GM12878 (cell line): ENCODE data around the gene MYOZ2. TPM values are rescaled to one million over a fixed set of nuclear protein-coding genes. Genes with fewer than 3 reads are reported as not detected.

Experiments used
- ATAC-seq: fragments of 200-7000 bp; cut with Tn5 transposase; 3 replicates; pipeline ENCODE4 v1.9.1; 2020; ENCODE audit warnings: mild to moderate bottlenecking, moderate library complexity
- BruUV-seq: library from RNA; stranded (reverse); fragments of 400-500 nt; replicated peaks from 2 replicates; lab custom pipeline; 2021; lab: Mats Ljungman, UMichigan
- CTCF ChIA-PET: fragments of 300-600 bp; sonication (Branson Sonifier 250); formaldehyde crosslinking; extraction: SDS; loops from one replicate; lab custom pipeline; 2021; ENCODE audit warnings: inconsistent platforms; lab: Yijun Ruan, JAX
- POLR2A ChIA-PET: fragments of 350-600 bp; formaldehyde crosslinking; extraction: SDS; loops from one replicate; lab custom pipeline; 2021; ENCODE audit warnings: inconsistent platforms; lab: Charles Lee
- RAD21 ChIA-PET: fragments of 300-600 bp; sonication (Branson Sonifier 250); formaldehyde crosslinking; loops from one replicate; lab custom pipeline; 2023; ENCODE audit warnings: antibody characterized with exemption; ENCODE audit not compliant: unreplicated experiment; lab: Charles Lee
- SMC1A ChIA-PET: fragments of 300-600 bp; sonication (Branson Sonifier 250); formaldehyde crosslinking; loops from one replicate; lab custom pipeline; 2023; ENCODE audit not compliant: unreplicated experiment, uncharacterized antibody; lab: Charles Lee
- DNase-seq: peaks from one replicate; pipeline ENCODE4 v3.0.0-alpha.2; 2011; ENCODE audit warnings: low read depth, low spot score
- FAIRE-seq: peaks from 3 replicates; lab custom pipeline; 2011; peaks lifted over from hg19 to GRCh38; lab: Jason Lieb, UNC
- H2AFZ ChIP-seq: 2 replicates; pipeline ENCODE4 v1.6.0; 2011; ENCODE audit warnings: low read depth, low read length, control low read depth; ENCODE audit not compliant: control insufficient read depth
- H3K27ac ChIP-seq: 2 replicates; pipeline ENCODE4 v1.5.1; 2011; ENCODE audit warnings: control low read depth; ENCODE audit not compliant: control insufficient read depth, insufficient read depth
- H3K27me3 ChIP-seq, 2 experiments: replicated peaks in 1 of 2; 2 replicates each; pipeline versions ENCODE4 v1.6.0 to v1.6.1; 2011; ENCODE audit warnings: low read length in 1 of 2; ENCODE audit not compliant: control insufficient read depth in 2 of 2, insufficient read depth in 2 of 2
- H3K36me3 ChIP-seq, 2 experiments: 2 replicates each; pipeline ENCODE4 v1.5.1; 2011; ENCODE audit warnings: low read length in 1 of 2; ENCODE audit not compliant: control insufficient read depth in 2 of 2, insufficient read depth in 2 of 2
- H3K4me1 ChIP-seq: 2 replicates; pipeline ENCODE4 v1.6.1; 2011; ENCODE audit warnings: mild to moderate bottlenecking, low read length, moderate library complexity, mixed read lengths; ENCODE audit not compliant: control insufficient read depth, insufficient read depth
- H3K4me2 ChIP-seq: 2 replicates; pipeline ENCODE4 v1.6.0; 2011; ENCODE audit warnings: control low read depth; ENCODE audit not compliant: control insufficient read depth, insufficient read depth
- H3K4me3 ChIP-seq: fragments of 200-600 bp; sonication (generic); 2 replicates; pipeline ENCODE4 v1.5.1; 2016
- H3K79me2 ChIP-seq: 2 replicates; pipeline ENCODE4 v1.6.0; 2011; ENCODE audit warnings: low read length; ENCODE audit not compliant: control insufficient read depth, insufficient read depth
- H3K9ac ChIP-seq: 2 replicates; pipeline ENCODE4 v1.8.0; 2011; ENCODE audit warnings: low read length, control low read depth, mixed read lengths; ENCODE audit not compliant: control insufficient read depth, insufficient read depth
- H3K9me3 ChIP-seq: replicated peaks from 3 replicates; pipeline ENCODE4 v1.5.1; 2011; ENCODE audit warnings: mild to moderate bottlenecking, low read length; ENCODE audit not compliant: control insufficient read depth, insufficient read depth
- H4K20me1 ChIP-seq: 2 replicates; pipeline ENCODE4 v1.6.0; 2011; ENCODE audit not compliant: control insufficient read depth, insufficient read depth
- BHLHE40 ChIP-seq, 2 experiments: fragments of 450-650 bp in 1 of 2; IDR thresholded peaks; 2 replicates each; pipeline ENCODE4 v1.6.1; 2011 to 2017; ENCODE audit warnings: low read depth in 2 of 2, borderline replicate concordance in 1 of 2, improper control_type of control experiment in 1 of 2, low read length in 1 of 2, mild to moderate bottlenecking in 1 of 2
- CBX5 ChIP-seq: sonication (generic); IDR thresholded peaks from 2 replicates; pipeline ENCODE4 v1.6.1; 2016; ENCODE audit warnings: low read depth, moderate library complexity, mild to moderate bottlenecking, inconsistent platforms
- CREM ChIP-seq: IDR thresholded peaks from 2 replicates; pipeline ENCODE4 v1.6.1; 2014; ENCODE audit warnings: antibody characterized with exemption, low read depth
- EP300 ChIP-seq, 2 experiments: fragments of 150-350 bp in 1 of 2; IDR thresholded peaks; 2 replicates each; pipeline ENCODE4 v1.6.1; 2011 to 2012; ENCODE audit warnings: low read depth in 2 of 2, low read length in 2 of 2, borderline replicate concordance in 1 of 2, improper control_type of control experiment in 1 of 2, inconsistent platforms in 1 of 2; ENCODE audit not compliant: control insufficient read depth in 1 of 2
- HDAC6 ChIP-seq: fragments of 200-600 bp; sonication (generic); IDR thresholded peaks from one replicate; pipeline ENCODE4 v1.8.0; 2017; ENCODE audit warnings: antibody characterized with exemption; ENCODE audit not compliant: unreplicated experiment
- NFIC ChIP-seq: IDR thresholded peaks from 2 replicates; pipeline ENCODE4 v1.6.1; 2012; ENCODE audit warnings: low read depth, mild to moderate bottlenecking, inconsistent platforms, low read length, moderate library complexity
- NR2C1 ChIP-seq: fragments of 450-650 bp; IDR thresholded peaks from 2 replicates; pipeline ENCODE4 v1.6.1; 2017; ENCODE audit warnings: antibody characterized with exemption, mild to moderate bottlenecking, moderate library complexity
- RCOR1 ChIP-seq: conservative IDR thresholded peaks from 2 replicates; pipeline ENCODE4 v1.6.1; 2012; ENCODE audit warnings: low read depth, low read length, improper control_type of control experiment
- REST ChIP-seq: IDR thresholded peaks from 2 replicates; pipeline ENCODE4 v1.6.1; 2012; ENCODE audit warnings: mild to moderate bottlenecking, low read depth, low read length
- SIX5 ChIP-seq: IDR thresholded peaks from 2 replicates; pipeline ENCODE4 v1.6.1; 2011; ENCODE audit warnings: mild to moderate bottlenecking, low read depth, low read length, moderate library complexity; ENCODE audit not compliant: severe bottlenecking
- TBL1XR1 ChIP-seq: IDR thresholded peaks from 2 replicates; pipeline ENCODE4 v1.6.1; 2012; ENCODE audit warnings: low read depth, low read length, improper control_type of control experiment
- ZNF207 ChIP-seq: fragments of 450-650 bp; IDR thresholded peaks from 2 replicates; pipeline ENCODE4 v1.6.1; 2014; ENCODE audit warnings: antibody characterized with exemption, mild to moderate bottlenecking, borderline replicate concordance
- ZNF217 ChIP-seq: fragments of 450-650 bp; IDR thresholded peaks from 2 replicates; pipeline ENCODE4 v1.6.1; 2017; ENCODE audit warnings: antibody characterized with exemption, mild to moderate bottlenecking
- ZNF384 ChIP-seq: IDR thresholded peaks from 2 replicates; pipeline ENCODE4 v1.6.1; 2012; ENCODE audit warnings: low read depth, mild to moderate bottlenecking, low read length, improper control_type of control experiment, borderline replicate concordance
- ZZZ3 ChIP-seq: IDR thresholded peaks from 2 replicates; pipeline ENCODE4 v1.6.1; 2011; ENCODE audit warnings: low read depth; ENCODE audit not compliant: control insufficient read depth, insufficient read length
- in situ Hi-C: fragments of 300-500 bp; cut with MboI; formaldehyde crosslinking; loops from 9 replicates; pipeline ENCODE4 v1.14.3; 2018; ENCODE audit warnings: mixed read lengths
- intact Hi-C: fragments of 100-400 bp; cut with micrococcal nuclease; formaldehyde crosslinking; loops from one replicate; pipeline ENCODE4 v1.14.2; 2022; ENCODE audit not compliant: unreplicated experiment
- polyA plus RNA-seq, 11 experiments: library from polyadenylated mRNA; depleted of rRNA in 4 of 11; unstranded in 6 of 11; stranded (reverse) in 5 of 11; fragments of >200 nt; fragmentation: Nextera tagmentation in 4 of 11; fragmentation: Illumina TruSeq in 1 of 11; extraction: Ambion mirVana in 4 of 11; extraction: Trizol in 1 of 11; gene quantifications; 1 replicate in 1 of 11; 2 replicates in 10 of 11; pipeline versions ENCODE4 v1.2.1 to v1.2.3, GENCODE V29; 2011 to 2016; ENCODE audit warnings: inconsistent platforms in 2 of 11, missing spikeins in 2 of 11, low read depth in 1 of 11
- total RNA-seq, 4 experiments: library from RNA; depleted of rRNA in 3 of 4; stranded (reverse); fragments of >200 nt in 3 of 4; fragmentation: Illumina TruSeq in 1 of 4; extraction: Trizol in 1 of 4; gene quantifications; 2 replicates each; pipeline versions ENCODE4 v1.2.1 to v1.2.3, GENCODE V29; 2013 to 2021
- TF ChIP-seq, protein P1 (sequence below): fragments of 450-650 bp; IDR thresholded peaks from 2 replicates; pipeline ENCODE4 v1.6.1; 2017; ENCODE audit warnings: low read depth, mild to moderate bottlenecking, moderate library complexity

MYOZ2 gene
- total and polyA plus RNA-seq, 10 of the 15 experiments (the other 5 are each of a cell fraction or from before 2014, with no cell fraction given), result not detected

DNA sequence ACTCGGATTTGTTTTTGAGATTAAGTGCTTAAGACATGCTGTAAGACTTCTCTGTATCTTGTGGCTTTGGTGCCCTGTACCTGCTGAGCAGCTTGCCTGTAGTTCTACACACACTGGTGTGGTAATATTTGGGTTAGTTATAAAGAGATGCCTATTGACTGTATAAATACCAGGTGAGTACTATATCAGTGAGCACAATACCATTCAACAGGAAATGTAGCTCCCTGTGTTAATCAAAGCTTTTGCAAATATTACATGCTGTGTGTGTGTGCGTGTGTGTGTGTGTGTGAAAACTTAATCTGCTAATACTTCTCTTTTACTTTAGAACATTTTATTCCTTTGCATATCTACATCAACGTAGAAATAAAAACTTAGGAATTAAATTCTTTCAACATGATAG lies 30.1 kb downstream of the MYOZ2 start (continued):
- TF ChIP-seq ZNF217 (no peak), NFIC (no peak), CBX5 (no peak), BHLHE40 (IDR thresholded peaks at IDR 0.05; ENCODE audit: borderline replicate concordance in 1 of 2, low read depth in 2 of 2, low read length in 1 of 2) (no peak)

DNA sequence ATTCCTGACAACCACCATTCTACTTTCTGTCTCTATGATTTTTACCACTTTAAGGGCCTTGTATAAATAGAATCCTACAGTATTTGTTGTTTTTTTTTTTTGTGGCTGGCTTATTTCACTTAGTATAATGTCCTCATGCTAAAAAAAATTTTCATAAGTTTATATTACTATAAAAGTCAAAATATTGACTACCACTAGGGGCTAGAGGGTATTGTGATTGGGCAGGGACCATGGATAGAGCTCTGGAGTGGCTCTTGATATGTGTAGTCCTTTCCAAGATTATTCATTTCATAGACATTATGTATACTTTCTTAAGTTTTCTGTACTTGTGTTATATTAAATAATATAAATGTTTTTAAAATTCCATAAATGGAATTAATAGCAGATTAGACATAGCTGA lies 34.6 kb downstream of the MYOZ2 start:
- no peak for ATAC-seq

More for the DNA sequence above, 34.6 kb downstream of the MYOZ2 start:
- Histone ChIP-seq H3K4me3 (no peak overlapping the region), H4K20me1 (no peaks in the 10 kb centered on the region), H2AFZ (no peak overlapping the region), H3K9ac (no peak overlapping the region), H3K36me3 (no peaks in the 10 kb centered on the region), H3K79me2 (no peaks in the 10 kb centered on the region), H3K27ac (no peak overlapping the region), H3K4me1 (no peaks in the 10 kb centered on the region), H3K9me3 (no peaks in the 10 kb centered on the region), H3K27me3 (no peaks in the 10 kb centered on the region), H3K4me2 (no peak overlapping the region)
- no peak for FAIRE-seq
- ChIA-PET POLR2A (no interaction called here), RAD21 (no interaction called here), SMC1A (no interaction called here), CTCF (no interaction called here)
- TF ChIP-seq REST, result no peak
- TF ChIP-seq EP300 (IDR thresholded peaks at IDR 0.05; ENCODE audit: borderline replicate concordance in 1 of 2, control insufficient read depth in 1 of 2, low read depth in 2 of 2, low read length in 2 of 2), result no peak
- TF ChIP-seq ZNF207, result no peak
- TF ChIP-seq ZNF384, result no peak
- no peak for TF ChIP-seq HDAC6
- TF ChIP-seq, protein P1, sequence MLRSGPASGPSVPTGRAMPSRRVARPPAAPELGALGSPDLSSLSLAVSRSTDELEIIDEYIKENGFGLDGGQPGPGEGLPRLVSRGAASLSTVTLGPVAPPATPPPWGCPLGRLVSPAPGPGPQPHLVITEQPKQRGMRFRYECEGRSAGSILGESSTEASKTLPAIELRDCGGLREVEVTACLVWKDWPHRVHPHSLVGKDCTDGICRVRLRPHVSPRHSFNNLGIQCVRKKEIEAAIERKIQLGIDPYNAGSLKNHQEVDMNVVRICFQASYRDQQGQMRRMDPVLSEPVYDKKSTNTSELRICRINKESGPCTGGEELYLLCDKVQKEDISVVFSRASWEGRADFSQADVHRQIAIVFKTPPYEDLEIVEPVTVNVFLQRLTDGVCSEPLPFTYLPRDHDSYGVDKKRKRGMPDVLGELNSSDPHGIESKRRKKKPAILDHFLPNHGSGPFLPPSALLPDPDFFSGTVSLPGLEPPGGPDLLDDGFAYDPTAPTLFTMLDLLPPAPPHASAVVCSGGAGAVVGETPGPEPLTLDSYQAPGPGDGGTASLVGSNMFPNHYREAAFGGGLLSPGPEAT, result no peak
- TF ChIP-seq NR2C1, result no peak
- no peak for TF ChIP-seq TBL1XR1
- TF ChIP-seq ZZZ3, result no peak
- no peak for TF ChIP-seq CREM
- no peak for TF ChIP-seq SIX5
- no peak for TF ChIP-seq RCOR1
- BruUV-seq, result no TSS peak
- DNase-seq, result no peak
- in situ Hi-C loops (no loop called here), intact Hi-C loops (no loop called here)
